ENCODE results near the gene CLUH.

GRCh38 chr17:2712300-2713043 is 908 bp upstream of the CLUH start:
- no peak for TF ChIP-seq POLR2A (IDR thresholded peaks at IDR 0.05)
- no peak for TF ChIP-seq CTCF (IDR thresholded peaks at IDR 0.05)
